Gastrocnemius medialis (tissue), 4 donors: Measurements from ENCODE around the gene SPECC1L. TPM values are rescaled to one million over a fixed set of nuclear protein-coding genes. Genes with fewer than 3 reads are reported as not detected.

Experiments used
- ATAC-seq, 2 donors: fragments of 150-250 bp; one replicate each; pipeline ENCODE4 v1.9.1; 2016
- DNase-seq, 2 donors: peaks; one replicate each; pipeline ENCODE4 v3.0.0-alpha.2; 2019
- H3K27ac ChIP-seq, 4 donors: fragments of 200-600 bp; sonication (generic); 1 replicate in 1 of 4; 2 replicates in 3 of 4; pipeline ENCODE4 v1.5.1; 2016 to 2018; ENCODE audit warnings: mild to moderate bottlenecking in 2 of 4, moderate library complexity in 1 of 4
- H3K27me3 ChIP-seq, 3 donors: fragments of 200-600 bp; sonication (generic) in 2 of 3; 1 replicate in 1 of 3; 2 replicates in 2 of 3; pipeline versions ENCODE4 v1.5.1 to v1.6.0; 2016 to 2019; ENCODE audit warnings: mild to moderate bottlenecking in 1 of 3, moderate library complexity in 1 of 3
- H3K36me3 ChIP-seq, 2 donors: fragments of 200-600 bp; sonication (generic) in 1 of 2; one replicate each; pipeline ENCODE4 v1.5.1; 2017 to 2018
- H3K4me1 ChIP-seq, 2 donors: fragments of 200-600 bp; sonication (generic) in 1 of 2; one replicate each; pipeline ENCODE4 v1.5.1; 2016 to 2017; ENCODE audit warnings: mild to moderate bottlenecking in 2 of 2
- H3K4me3 ChIP-seq, 4 donors: fragments of 200-600 bp; sonication (generic) in 3 of 4; 1 replicate in 1 of 4; 2 replicates in 3 of 4; pipeline ENCODE4 v1.5.1; 2016 to 2019; ENCODE audit warnings: mild to moderate bottlenecking in 2 of 4
- H3K9me3 ChIP-seq, 3 donors: fragments of 200-600 bp; sonication (generic) in 2 of 3; 1 replicate in 1 of 3; 2 replicates in 2 of 3; pipeline ENCODE4 v1.5.1; 2016 to 2019
- CTCF ChIP-seq, 5 experiments: fragments of 450-650 bp in 3 of 5; fragments of 200-600 bp in 2 of 5; sonication (generic) in 2 of 5; IDR thresholded peaks in 4 of 5; conservative IDR thresholded peaks in 1 of 5; 1 replicate in 4 of 5; 2 replicates in 1 of 5; pipeline ENCODE4 v1.5.1; 2016 to 2019; ENCODE audit warnings: antibody characterized with exemption in 5 of 5, mild to moderate bottlenecking in 3 of 5, moderate library complexity in 3 of 5
- POLR2A ChIP-seq, 2 donors: fragments of 450-650 bp; IDR thresholded peaks; one replicate each; pipeline ENCODE4 v1.6.1; 2017; ENCODE audit warnings: antibody characterized with exemption in 2 of 2, mild to moderate bottlenecking in 2 of 2, moderate library complexity in 2 of 2
- in situ Hi-C, 4 donors: fragments of 200-750 bp; cut with MboI; loops; one replicate each; pipeline versions ENCODE4 v1.15.0 to v1.8.0; 2017; ENCODE audit warnings: low sequenced_read_pairs in 4 of 4
- intact Hi-C: fragments of 100-400 bp; cut with DNase I; formaldehyde crosslinking; loops from one replicate; pipeline ENCODE4 v1.15.1; 2023; ENCODE audit warnings: low total_unique reads
- total RNA-seq, 4 donors: library from RNA; depleted of rRNA; stranded (reverse); fragments of >200 nt; gene quantifications; one replicate each; pipeline versions ENCODE4 v1.1.0 to v1.2.3, GENCODE V29; 2016

Gene SPECC1L
- total RNA-seq, 4 donors from 2014 or later = 16.2 to 19.9 (median 18.7) TPM

DNA sequence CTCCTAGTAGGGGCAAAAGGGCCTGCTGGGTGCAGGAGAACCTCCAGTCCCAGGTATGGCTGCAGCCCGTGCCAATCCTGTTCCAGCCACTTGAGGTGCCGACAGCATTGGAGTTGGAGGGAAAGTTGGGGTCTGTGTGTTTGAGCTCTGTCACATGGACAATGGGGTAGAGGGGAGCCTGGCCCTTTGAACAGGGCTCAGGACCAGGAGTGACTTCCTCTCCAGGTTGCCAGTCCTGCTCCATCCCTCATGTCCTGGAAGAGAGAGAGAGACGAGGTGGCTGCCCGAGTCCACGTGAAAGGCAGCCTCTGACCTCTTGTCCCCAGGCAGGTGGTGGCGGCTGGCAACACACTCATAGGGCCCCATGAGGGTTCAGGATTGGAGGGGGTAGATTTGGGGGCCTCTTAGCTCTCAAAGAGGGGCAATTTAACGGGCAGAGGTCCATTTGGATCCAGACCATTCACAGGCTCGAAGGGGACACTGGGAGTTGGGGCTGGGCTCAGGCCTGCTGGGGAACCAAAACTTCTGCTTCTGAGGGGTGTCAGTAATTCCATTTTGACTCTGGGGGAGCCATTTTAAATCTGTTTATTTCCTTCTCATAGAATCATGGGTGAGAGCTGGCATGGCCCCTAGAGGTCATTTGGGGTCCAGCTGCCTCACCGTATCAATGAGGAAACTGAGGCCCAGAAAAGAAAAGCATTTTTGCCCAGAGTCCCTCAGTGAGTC lies 160.8 kb downstream of the SPECC1L start:
- in situ Hi-C loops = loop anchor here in 3 of 4 donors (10.0 to 25.0 kb wide), 3 partner anchors 73 to 331 kb away; partner anchors contain the start of gene PIWIL3 (in 1 of the 3)
- peaks cover 30 to 31% of the 10 kb centered on the region in 2 donors for H3K4me1 ChIP-seq
- H3K27ac ChIP-seq = peak overlapping the region; percentile 40 to 59 (median 48)
- DNase-seq (no peak), ATAC-seq (no peak)
- H3K36me3 ChIP-seq = no peaks in the 10 kb centered on the region
- H3K27me3 ChIP-seq = no peaks in the 10 kb centered on the region
- no peaks in the 10 kb centered on the region for H3K9me3 ChIP-seq
- TF ChIP-seq CTCF (IDR thresholded peaks at IDR 0.05 in 4 of 5, conservative IDR thresholded peaks at IDR 0.05 in 1 of 5) (no peak), POLR2A (IDR thresholded peaks at IDR 0.05) (no peak)
- H3K4me3 ChIP-seq = no peak overlapping the region
- intact Hi-C loops = no loop called here

- TF ChIP-seq CTCF (IDR thresholded peaks at IDR 0.05 in 4 of 5, conservative IDR thresholded peaks at IDR 0.05 in 1 of 5) = no peak
- no peak for TF ChIP-seq POLR2A (IDR thresholded peaks at IDR 0.05)
- ATAC-seq (peak in 1 of 2 donors; percentile 42), DNase-seq (no peak)
- H3K4me1 ChIP-seq = peaks cover 30 to 31% of the 10 kb centered on the region in 2 donors
- in situ Hi-C loops (loop anchor here in 3 of 4 donors (10.0 to 25.0 kb wide), 3 partner anchors 73 to 330 kb away; partner anchors contain the start of gene PIWIL3 (in 1 of the 3)), intact Hi-C loops (no loop called here)
- no peaks in the 10 kb centered on the region for H3K9me3 ChIP-seq
- H3K27ac ChIP-seq = peak overlapping the region; percentile 40 to 59 (median 48)
- no peaks in the 10 kb centered on the region for H3K36me3 ChIP-seq
- no peak overlapping the region for H3K4me3 ChIP-seq
- H3K27me3 ChIP-seq = no peaks in the 10 kb centered on the region
These were observed 161.6 kb downstream of the SPECC1L start for GRCh38 chr22:24432059-24432853.

DNA sequence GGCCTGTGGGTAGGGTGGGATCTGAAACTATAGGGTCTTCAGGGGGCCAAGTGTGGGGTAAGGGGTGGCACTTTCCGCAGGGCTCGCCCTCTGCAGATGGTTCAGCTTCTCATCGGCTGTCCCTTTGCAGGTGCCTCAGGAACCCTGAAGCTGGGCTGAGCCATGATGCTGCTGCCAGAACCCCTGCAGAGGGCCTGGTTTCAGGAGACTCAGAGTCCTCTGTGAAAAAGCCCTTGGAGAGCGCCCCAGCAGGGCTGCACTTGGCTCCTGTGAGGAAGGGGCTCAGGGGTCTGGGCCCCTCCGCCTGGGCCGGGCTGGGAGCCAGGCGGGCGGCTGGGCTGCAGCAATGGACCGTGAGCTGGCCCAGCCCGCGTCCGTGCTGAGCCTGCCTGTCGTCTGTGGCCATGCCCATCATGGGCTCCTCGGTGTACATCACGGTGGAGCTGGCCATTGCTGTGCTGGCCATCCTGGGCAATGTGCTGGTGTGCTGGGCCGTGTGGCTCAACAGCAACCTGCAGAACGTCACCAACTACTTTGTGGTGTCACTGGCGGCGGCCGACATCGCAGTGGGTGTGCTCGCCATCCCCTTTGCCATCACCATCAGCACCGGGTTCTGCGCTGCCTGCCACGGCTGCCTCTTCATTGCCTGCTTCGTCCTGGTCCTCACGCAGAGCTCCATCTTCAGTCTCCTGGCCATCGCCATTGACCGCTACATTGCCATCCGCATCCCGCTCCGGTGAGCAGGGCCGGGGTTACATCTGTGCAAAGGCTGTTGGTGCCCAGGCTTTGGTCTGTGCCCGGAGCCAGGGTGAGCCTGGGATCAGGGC lies 162.6 kb downstream of the SPECC1L start:
- Histone ChIP-seq H3K9me3 (no peaks in the 10 kb centered on the region), H3K4me1 (peaks cover 30 to 31% of the 10 kb centered on the region in 2 donors), H3K27me3 (no peaks in the 10 kb centered on the region), H3K27ac (peak overlapping the region; percentile 19 to 65 (median 50)), H3K36me3 (no peaks in the 10 kb centered on the region), H3K4me3 (no peak overlapping the region)
- ATAC-seq = no peak
- DNase-seq = peak in 1 of 2 donors; percentile 8
- TF ChIP-seq CTCF (IDR thresholded peaks at IDR 0.05 in 4 of 5, conservative IDR thresholded peaks at IDR 0.05 in 1 of 5) (no peak), POLR2A (IDR thresholded peaks at IDR 0.05) (no peak)
- intact Hi-C loops (no loop called here), in situ Hi-C loops (loop anchor here in 3 of 4 donors (10.0 to 25.0 kb wide), 3 partner anchors 72 to 329 kb away; partner anchors contain the start of gene PIWIL3 (in 1 of the 3))

- intact Hi-C loops = no loop called here
- H3K4me1 ChIP-seq = peaks cover 30 to 31% of the 10 kb centered on the region in 2 donors
These were observed 163.3 kb downstream of the SPECC1L start for GRCh38 chr22:24433828-24434470.

More at GRCh38 chr22:24433828-24434470, 163.3 kb downstream of the SPECC1L start:
- H3K9me3 ChIP-seq = no peaks in the 10 kb centered on the region
- no peak overlapping the region for H3K4me3 ChIP-seq
- peak; percentile 13 to 24 for ATAC-seq
- H3K27ac ChIP-seq = peak overlapping the region; percentile 47 to 65 (median 57)
- TF ChIP-seq POLR2A (IDR thresholded peaks at IDR 0.05) (no peak), CTCF (IDR thresholded peaks at IDR 0.05 in 4 of 5, conservative IDR thresholded peaks at IDR 0.05 in 1 of 5) (no peak)
- no peaks in the 10 kb centered on the region for H3K36me3 ChIP-seq
- in situ Hi-C loops = loop anchor here in 3 of 4 donors (10.0 to 25.0 kb wide), 3 partner anchors 71 to 328 kb away; partner anchors contain the start of gene PIWIL3 (in 1 of the 3)
- DNase-seq = peak in 1 of 2 donors; percentile 20
- no peaks in the 10 kb centered on the region for H3K27me3 ChIP-seq
